SK-N-MC (cell line): Measurements from ENCODE around the gene HSPB6.

Experiments used
- DNase-seq: peaks from one replicate; pipeline ENCODE4 v3.0.0-alpha.2; 2011; ENCODE audit warnings: low read depth, low spot score
- H3K27ac ChIP-seq: fragments of 200-600 bp; sonication (generic); 2 replicates; pipeline ENCODE4 v1.5.1; 2016; ENCODE audit warnings: mixed run types
- H3K36me3 ChIP-seq: fragments of 200-600 bp; sonication (generic); 2 replicates; pipeline ENCODE4 v1.6.1; 2017; ENCODE audit warnings: antibody characterized with exemption, low read length, mixed read lengths; ENCODE audit not compliant: insufficient read depth
- H3K4me3 ChIP-seq: fragments of 200-600 bp; sonication (generic); 2 replicates; pipeline ENCODE4 v1.5.1; 2016
- H3K9ac ChIP-seq: fragments of 200-600 bp; sonication (generic); 2 replicates; pipeline ENCODE4 v1.8.0; 2017; ENCODE audit warnings: mixed run types, mixed read lengths; ENCODE audit not compliant: insufficient read length
- H3K9me3 ChIP-seq: fragments of 200-600 bp; sonication (generic); 2 replicates; pipeline ENCODE4 v1.6.1; 2017; ENCODE audit warnings: low read depth, mild to moderate bottlenecking, antibody characterized with exemption, low read length, moderate library complexity, mixed read lengths
- EZH2 ChIP-seq: fragments of 200-600 bp; sonication (generic); IDR thresholded peaks from one replicate; pipeline ENCODE4 v1.6.1; 2017; ENCODE audit warnings: antibody characterized with exemption
- FOXP2 ChIP-seq: optimal IDR thresholded peaks from 2 replicates; pipeline ENCODE3; 2011; ENCODE audit warnings: mild to moderate bottlenecking, moderate library complexity; ENCODE audit not compliant: insufficient read depth; ENCODE audit errors: extremely low read length, control extremely low read depth
- POLR2AphosphoS5 ChIP-seq: IDR thresholded peaks from 2 replicates; pipeline ENCODE4 v1.6.1; 2012; ENCODE audit warnings: mild to moderate bottlenecking, low read depth, low read length, borderline replicate concordance

HSPB6 gene

GRCh38 chr19:35746531-35746930 is 10.3 kb downstream of the HSPB6 start:
- Histone ChIP-seq H3K4me3 (peak overlapping the region; percentile 87), H3K9me3 (no peaks in the 10 kb centered on the region), H3K36me3 (peaks cover 3% of the 10 kb centered on the region; the same call in 1 of the 2 replicates), H3K9ac (peak overlapping the region; percentile 81), H3K27ac (no peak overlapping the region)
- TF ChIP-seq POLR2AphosphoS5 (no peak), FOXP2 (no peak), EZH2 (no peak)
- no peak for DNase-seq

- no peaks in the 10 kb centered on the region for H3K9me3 ChIP-seq
- TF ChIP-seq EZH2 (no peak), POLR2AphosphoS5 (no peak), FOXP2 (no peak)
- peak overlapping the region; percentile 87 for H3K4me3 ChIP-seq
- H3K36me3 ChIP-seq, result peaks cover 3% of the 10 kb centered on the region; the same call in 1 of the 2 replicates
- H3K27ac ChIP-seq, result 0 out of 2 replicates have a peak overlapping the region, but pooled peaks have one; percentile 7
- no peak for DNase-seq
- peak overlapping the region; percentile 81 for H3K9ac ChIP-seq
These were observed 10.8 kb downstream of the HSPB6 start for GRCh38 chr19:35746087-35746462.

DNA sequence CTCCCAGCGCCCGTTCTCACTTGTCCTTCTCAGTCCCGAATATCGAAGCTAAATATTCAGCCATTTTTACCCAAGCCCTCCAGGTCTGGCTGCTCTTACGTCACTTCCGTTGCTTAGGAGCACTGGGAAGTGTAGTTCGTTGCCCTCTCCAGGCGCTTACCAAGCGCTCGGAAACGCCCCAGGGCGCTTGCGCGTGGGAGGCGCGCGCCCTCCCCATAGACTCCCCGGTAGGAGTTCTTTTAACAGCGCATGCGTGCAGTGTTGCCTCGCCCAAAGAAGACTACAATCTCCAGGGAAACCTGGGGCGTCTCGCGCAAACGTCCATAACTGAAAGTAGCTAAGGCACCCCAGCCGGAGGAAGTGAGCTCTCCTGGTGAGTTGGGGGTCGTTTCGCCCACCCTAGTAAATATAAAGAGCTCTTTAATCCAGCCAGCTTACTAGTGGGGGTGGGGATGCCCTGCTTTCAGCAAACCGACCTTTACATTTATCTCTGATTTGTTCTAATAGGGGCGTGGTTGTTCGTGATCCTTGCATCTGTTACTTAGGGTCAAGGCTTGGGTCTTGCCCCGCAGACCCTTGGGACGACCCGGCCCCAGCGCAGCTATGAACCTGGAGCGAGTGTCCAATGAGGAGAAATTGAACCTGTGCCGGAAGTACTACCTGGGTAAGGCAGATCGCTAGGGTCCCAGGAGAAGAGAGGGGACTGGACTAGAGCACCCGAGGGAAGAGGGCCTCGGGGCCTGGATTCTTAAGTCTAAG is 11.3 kb downstream of the HSPB6 start, which contains the start of the genes PSENEN and U2AF1L4:
Gene PSENEN (plus strand): TSS at position 324 of the 759 bp plus-strand sequence. CDS start 280 bp downstream, at position 604.
Gene U2AF1L4 (minus strand): TSS at position 91 of the 759 bp plus-strand sequence. CDS start 27 bp downstream, at position 64.
- peak; percentile 52 for TF ChIP-seq POLR2AphosphoS5
- TF ChIP-seq EZH2, result no peak
- TF ChIP-seq FOXP2, result no peak
- peak; percentile 98 for DNase-seq
- peak within 1 kb of the TSS; percentile 99 for H3K9ac ChIP-seq
- peak within 1 kb of the TSS; percentile 100 for H3K27ac ChIP-seq
- H3K4me3 ChIP-seq, result peak within 1 kb of the TSS; percentile 87
- no peaks in the 10 kb centered on the region for H3K9me3 ChIP-seq
- peaks cover 3% of the 10 kb centered on the region; the same call in 1 of the 2 replicates for H3K36me3 ChIP-seq

DNA sequence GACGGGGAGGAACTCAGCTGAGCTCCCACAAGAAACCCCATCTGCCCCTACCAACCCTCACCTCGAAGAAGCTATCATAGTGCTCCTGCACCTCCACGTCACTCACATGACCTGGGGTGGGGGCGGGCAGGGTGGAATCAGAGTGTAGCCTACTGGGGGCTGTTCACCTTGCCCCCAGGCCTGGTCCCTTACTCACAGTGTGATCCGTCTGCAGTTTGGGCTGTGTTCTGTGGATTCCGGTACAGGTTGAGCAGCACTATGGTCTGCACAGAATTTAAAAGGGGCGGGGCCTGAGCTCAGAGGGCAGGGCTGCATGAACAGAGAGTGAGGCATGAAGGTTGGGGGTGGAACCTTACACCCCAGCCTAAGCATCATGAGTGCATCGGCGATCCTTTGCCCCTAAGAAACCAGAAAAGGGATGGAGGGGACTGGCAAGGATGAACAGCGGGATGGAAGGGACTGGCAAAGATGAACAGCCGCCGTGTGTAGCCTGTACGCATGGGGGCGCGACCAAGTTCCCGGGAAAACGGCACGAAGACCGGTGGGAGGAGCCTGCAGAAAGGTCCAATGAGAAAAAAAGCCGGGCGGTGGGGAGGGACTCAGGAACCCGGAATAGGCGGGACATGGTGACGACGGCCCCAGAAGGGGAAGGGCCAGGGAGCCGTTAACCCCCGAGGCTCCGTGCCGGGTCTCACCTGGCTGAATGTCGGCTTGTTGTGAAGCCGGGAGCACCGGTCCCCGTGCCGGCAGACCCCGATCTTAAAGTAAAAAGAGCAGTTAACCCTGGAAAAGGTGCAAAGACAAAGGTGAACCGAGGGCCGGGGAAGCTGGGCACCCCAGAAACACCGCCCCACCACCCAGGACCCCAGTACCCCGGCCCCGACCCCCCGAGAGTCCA is 12.2 kb downstream of the HSPB6 start:
- peak overlapping the region; percentile 100 for H3K27ac ChIP-seq
- TF ChIP-seq FOXP2 (peak; percentile 27), POLR2AphosphoS5 (peak; percentile 56), EZH2 (no peak)
- H3K9me3 ChIP-seq, result no peaks in the 10 kb centered on the region
- peak overlapping the region; percentile 99 for H3K9ac ChIP-seq
- DNase-seq, result peak; percentile 72
- H3K36me3 ChIP-seq, result peaks cover 3% of the 10 kb centered on the region; the same call in 1 of the 2 replicates
- peak overlapping the region; percentile 87 for H3K4me3 ChIP-seq

GRCh38 chr19:35743640-35744429 is 13.0 kb downstream of the HSPB6 start:
- H3K27ac ChIP-seq, result no peak overlapping the region
- TF ChIP-seq EZH2, result no peak
- no peak for TF ChIP-seq POLR2AphosphoS5
- TF ChIP-seq FOXP2, result no peak
- H3K36me3 ChIP-seq, result peaks cover 5% of the 10 kb centered on the region; the same call in 1 of the 2 replicates
- no peak overlapping the region for H3K9ac ChIP-seq
- DNase-seq, result no peak
- H3K4me3 ChIP-seq, result peak overlapping the region; percentile 87
- H3K9me3 ChIP-seq, result no peaks in the 10 kb centered on the region

DNA sequence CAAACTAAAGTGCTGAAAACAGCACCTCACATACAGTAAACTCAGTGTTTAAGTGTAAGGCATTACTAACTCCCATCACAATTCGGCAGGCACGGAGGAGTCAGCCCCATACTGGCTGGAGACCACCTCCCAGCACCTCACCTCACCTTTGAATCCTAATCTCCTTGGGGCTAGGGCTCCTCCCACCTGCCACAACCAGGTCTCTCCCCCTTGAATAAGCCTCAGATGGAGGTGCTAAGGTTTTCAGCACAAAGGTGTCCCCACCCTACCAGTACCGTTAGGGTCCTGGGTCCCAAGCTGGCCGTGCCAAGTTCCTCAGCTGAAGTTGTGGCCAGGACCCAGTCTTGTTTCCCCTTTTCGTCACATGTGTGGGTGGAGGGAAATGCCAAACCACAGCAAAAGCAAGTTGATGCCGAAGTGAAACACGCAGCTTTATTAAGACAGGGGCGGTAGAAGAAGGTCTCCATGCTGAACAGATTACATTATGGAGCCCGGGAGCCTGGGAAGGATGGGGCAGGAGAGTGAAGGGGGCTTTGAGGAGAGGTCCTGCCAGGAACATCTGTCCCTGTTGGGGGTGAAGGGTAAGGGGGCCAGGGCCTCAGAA is 14.6 kb downstream of the HSPB6 start, which contains the start of gene IGFLR1:
Gene IGFLR1 (minus strand): TSS at position 332 of the 604 bp plus-strand sequence. CDS start 1,272 bp downstream, outside the sequence.
- Histone ChIP-seq H3K4me3 (no peak within 1 kb of the TSS), H3K27ac (no peak within 1 kb of the TSS), H3K9me3 (no peaks in the 10 kb centered on the region), H3K9ac (no peak within 1 kb of the TSS), H3K36me3 (peaks cover 20% of the 10 kb centered on the region; the same call in 1 of the 2 replicates)
- no peak for TF ChIP-seq FOXP2
- DNase-seq, result no peak

DNA sequence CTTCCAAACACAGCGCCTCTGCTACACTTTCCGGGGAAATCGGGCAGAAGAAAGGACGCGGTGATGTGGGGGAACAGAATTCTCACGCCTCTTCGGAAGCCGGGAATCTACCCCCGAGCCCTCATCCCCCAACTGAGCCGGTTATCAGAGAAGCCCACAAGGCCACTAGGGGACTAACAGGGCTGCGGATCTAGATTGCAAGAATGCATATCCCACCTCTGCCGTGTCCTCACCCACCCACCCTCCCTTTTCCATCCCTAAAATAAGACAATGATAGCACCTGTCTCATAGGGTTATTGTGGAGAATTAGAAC is 15.7 kb downstream of the HSPB6 start:
- no peak for TF ChIP-seq EZH2
- TF ChIP-seq POLR2AphosphoS5, result no peak
- TF ChIP-seq FOXP2, result no peak
- peak overlapping the region; percentile 69; the same call in 1 of the 2 replicates for H3K27ac ChIP-seq
- H3K9me3 ChIP-seq, result no peaks in the 10 kb centered on the region
- H3K9ac ChIP-seq, result peak overlapping the region; percentile 64
- DNase-seq, result no peak
- peak overlapping the region; percentile 86 for H3K4me3 ChIP-seq
- peaks cover 29% of the 10 kb centered on the region; the same call in 1 of the 2 replicates for H3K36me3 ChIP-seq
